GM12873 (cell line): Measurements from ENCODE around the gene TGM3.

ENCODE experiments used
- CTCF ChIP-seq: IDR thresholded peaks from 2 replicates; pipeline ENCODE4 v1.5.1; 2012; ENCODE audit warnings: low read depth, mild to moderate bottlenecking, moderate library complexity, low read length, control low read depth; ENCODE audit not compliant: insufficient read depth; ENCODE audit errors: missing control alignments

The TGM3 gene, protein sequence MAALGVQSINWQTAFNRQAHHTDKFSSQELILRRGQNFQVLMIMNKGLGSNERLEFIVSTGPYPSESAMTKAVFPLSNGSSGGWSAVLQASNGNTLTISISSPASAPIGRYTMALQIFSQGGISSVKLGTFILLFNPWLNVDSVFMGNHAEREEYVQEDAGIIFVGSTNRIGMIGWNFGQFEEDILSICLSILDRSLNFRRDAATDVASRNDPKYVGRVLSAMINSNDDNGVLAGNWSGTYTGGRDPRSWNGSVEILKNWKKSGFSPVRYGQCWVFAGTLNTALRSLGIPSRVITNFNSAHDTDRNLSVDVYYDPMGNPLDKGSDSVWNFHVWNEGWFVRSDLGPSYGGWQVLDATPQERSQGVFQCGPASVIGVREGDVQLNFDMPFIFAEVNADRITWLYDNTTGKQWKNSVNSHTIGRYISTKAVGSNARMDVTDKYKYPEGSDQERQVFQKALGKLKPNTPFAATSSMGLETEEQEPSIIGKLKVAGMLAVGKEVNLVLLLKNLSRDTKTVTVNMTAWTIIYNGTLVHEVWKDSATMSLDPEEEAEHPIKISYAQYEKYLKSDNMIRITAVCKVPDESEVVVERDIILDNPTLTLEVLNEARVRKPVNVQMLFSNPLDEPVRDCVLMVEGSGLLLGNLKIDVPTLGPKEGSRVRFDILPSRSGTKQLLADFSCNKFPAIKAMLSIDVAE

DNA sequence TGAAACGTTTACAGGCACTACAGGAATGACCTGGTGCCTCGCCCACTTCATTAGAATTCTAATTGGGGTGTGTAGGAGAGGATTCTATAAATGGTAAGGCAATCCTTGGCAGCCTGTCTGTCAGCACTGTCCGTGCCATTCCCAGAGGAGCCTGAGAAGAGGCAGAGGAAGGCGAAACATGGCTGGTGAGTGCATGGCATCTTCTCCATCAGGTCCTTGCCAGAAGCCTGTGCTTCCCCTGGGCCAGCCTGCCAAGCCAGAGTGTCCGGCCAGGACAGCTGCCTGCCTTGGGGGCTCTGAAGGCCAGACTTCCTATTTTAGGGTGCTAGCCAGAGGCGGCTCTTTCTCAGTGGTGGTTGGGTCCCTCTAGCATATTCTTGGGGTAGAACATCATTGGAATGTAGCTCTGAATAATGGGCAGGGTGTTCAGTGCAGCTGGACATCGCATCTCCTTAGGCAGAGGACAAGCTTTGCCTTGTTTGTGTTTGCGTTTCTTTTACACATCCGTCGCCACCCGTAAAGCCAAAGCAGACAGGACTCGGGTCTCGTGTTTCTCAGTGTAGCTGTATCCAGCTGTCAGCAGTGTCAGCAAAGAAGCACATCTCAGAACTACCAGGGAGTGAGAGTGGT lies at the start of gene TGM3:
TSS of gene TGM3 (plus strand) at position 116 of the 630 bp plus-strand sequence. CDS start at position 179, 63 bp downstream.
- TF ChIP-seq CTCF: no peak

GRCh38 chr20:2246069-2246491 lies 49.7 kb upstream of the TGM3 start:
- TF ChIP-seq CTCF: no peak

DNA sequence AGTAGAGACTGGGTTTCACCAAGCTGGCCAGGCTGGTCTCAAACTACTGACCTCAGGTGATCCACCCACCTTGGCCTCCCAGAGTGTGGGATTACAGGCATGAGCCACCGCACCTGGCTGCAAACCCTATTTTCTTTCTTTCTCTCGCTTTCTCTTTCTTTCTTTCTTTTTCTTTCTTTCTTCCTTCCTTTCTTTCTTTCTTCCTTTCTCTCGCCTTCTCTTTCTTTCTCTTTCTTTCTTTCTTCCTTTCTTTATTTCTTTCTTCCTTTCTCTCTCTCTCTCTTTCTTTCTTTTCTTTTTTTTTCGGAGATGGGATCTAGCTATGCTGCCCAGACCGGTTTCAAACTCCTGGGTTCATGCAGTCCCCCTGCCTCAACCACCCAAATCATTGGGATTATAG lies 47.0 kb upstream of the TGM3 start:
- TF ChIP-seq CTCF: no peak

DNA sequence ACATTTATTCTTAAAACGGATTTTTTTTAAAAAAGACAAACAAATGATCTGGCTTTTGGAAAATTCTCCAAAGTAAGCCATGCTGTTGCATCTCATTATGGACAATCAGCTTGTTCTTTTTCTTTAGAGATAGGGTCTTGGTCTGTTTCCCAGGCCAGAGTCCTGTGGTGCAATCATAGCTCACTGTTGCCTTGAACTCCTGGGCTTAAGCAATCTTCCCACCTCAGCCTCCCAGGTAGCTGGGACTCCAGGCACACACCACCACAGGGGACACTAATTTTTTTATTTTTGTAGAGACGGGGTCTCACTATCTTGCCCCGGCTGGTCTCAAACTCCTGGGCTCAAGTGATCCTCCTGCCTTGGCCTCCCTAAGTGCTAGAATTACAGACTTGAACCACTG lies 45.9 kb upstream of the TGM3 start:
- TF ChIP-seq CTCF: no peak

- TF ChIP-seq CTCF: no peak
These were observed 43.3 kb upstream of the TGM3 start for GRCh38 chr20:2252419-2252997.

- no peak for TF ChIP-seq CTCF
These were observed 42.5 kb upstream of the TGM3 start for GRCh38 chr20:2253256-2253655.

- TF ChIP-seq CTCF: no peak
These were observed 41.5 kb upstream of the TGM3 start for GRCh38 chr20:2254333-2254732.
